PC-9 (cell line): ENCODE measurements around the gene CABCOCO1.

Experiments used
- EZH2 ChIP-seq: fragments of 200-600 bp; sonication (generic); IDR thresholded peaks from 2 replicates; pipeline ENCODE4 v1.8.0; 2017; ENCODE audit warnings: antibody characterized with exemption, low read depth
- TF ChIP-seq, protein P1 (sequence below): fragments of 200-600 bp; sonication (generic); conservative IDR thresholded peaks from 2 replicates; pipeline ENCODE4 v1.6.1; 2017; ENCODE audit warnings: mixed run types, antibody characterized with exemption, mild to moderate bottlenecking, moderate library complexity

DNA sequence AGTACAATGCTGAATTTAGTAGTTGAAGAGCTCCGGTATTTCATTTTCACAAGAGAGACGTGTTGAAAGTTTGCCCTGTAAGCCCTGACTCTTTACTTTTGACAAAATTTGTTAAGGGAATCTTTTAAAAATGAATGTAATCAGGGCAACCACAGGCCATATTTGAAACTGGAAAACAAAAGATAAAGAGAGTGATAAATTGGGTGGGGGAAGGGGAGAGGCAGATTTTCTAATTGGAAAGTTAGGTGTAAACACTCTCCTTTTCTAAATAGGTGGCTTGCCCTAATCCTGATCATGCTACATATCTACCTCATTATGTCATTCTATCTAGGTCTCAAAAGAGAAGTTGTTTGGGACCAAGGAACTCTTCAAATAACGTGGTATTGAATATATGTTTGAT, 90.7 kb downstream of the CABCOCO1 start:
- TF ChIP-seq, protein P1, sequence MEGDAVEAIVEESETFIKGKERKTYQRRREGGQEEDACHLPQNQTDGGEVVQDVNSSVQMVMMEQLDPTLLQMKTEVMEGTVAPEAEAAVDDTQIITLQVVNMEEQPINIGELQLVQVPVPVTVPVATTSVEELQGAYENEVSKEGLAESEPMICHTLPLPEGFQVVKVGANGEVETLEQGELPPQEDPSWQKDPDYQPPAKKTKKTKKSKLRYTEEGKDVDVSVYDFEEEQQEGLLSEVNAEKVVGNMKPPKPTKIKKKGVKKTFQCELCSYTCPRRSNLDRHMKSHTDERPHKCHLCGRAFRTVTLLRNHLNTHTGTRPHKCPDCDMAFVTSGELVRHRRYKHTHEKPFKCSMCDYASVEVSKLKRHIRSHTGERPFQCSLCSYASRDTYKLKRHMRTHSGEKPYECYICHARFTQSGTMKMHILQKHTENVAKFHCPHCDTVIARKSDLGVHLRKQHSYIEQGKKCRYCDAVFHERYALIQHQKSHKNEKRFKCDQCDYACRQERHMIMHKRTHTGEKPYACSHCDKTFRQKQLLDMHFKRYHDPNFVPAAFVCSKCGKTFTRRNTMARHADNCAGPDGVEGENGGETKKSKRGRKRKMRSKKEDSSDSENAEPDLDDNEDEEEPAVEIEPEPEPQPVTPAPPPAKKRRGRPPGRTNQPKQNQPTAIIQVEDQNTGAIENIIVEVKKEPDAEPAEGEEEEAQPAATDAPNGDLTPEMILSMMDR = no peak
- no peak for TF ChIP-seq EZH2
